ENCODE measurements around the gene RBM18. TPM values are rescaled to one million over a fixed set of nuclear protein-coding genes. Genes with fewer than 3 reads are reported as not detected.

Gene RBM18
- total RNA-seq, 1 donor from 2014 or later, result 17.5 TPM

DNA sequence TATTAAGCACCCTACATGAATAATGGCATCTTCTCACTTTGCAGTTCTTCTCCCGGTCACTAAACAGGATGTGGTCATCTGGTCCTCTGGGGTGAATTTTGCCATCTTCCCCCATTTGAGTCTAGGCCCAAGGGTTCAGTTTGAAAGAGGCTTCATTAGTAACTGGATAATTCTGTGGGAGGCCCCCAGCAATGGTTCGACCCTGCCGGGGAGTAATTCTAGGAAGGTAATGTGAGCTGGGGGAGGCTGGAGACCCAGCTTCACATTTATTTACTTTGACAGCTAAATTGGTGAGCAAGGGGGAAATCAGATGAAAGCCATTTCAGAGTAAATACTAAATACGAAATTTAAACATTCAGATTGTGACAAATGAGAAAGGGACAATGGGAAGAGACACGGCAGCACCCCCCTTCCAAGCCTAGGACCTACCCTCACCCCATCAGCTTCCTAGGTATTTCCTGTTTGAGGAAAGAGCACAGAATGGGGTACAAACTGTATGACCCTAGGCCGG lies 31.8 kb downstream of the RBM18 start:
- TF ChIP-seq, protein P1, sequence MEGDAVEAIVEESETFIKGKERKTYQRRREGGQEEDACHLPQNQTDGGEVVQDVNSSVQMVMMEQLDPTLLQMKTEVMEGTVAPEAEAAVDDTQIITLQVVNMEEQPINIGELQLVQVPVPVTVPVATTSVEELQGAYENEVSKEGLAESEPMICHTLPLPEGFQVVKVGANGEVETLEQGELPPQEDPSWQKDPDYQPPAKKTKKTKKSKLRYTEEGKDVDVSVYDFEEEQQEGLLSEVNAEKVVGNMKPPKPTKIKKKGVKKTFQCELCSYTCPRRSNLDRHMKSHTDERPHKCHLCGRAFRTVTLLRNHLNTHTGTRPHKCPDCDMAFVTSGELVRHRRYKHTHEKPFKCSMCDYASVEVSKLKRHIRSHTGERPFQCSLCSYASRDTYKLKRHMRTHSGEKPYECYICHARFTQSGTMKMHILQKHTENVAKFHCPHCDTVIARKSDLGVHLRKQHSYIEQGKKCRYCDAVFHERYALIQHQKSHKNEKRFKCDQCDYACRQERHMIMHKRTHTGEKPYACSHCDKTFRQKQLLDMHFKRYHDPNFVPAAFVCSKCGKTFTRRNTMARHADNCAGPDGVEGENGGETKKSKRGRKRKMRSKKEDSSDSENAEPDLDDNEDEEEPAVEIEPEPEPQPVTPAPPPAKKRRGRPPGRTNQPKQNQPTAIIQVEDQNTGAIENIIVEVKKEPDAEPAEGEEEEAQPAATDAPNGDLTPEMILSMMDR (IDR thresholded peaks at IDR 0.05), result no peak
- Histone ChIP-seq H3K9me3 (no peaks in the 10 kb centered on the region), H3K4me3 (no peak overlapping the region), H3K4me1 (peaks cover 7% of the 10 kb centered on the region), H3K36me3 (no peaks in the 10 kb centered on the region), H3K27me3 (peaks cover 23% of the 10 kb centered on the region), H3K27ac (no peak overlapping the region)
- ATAC-seq (no peak), DNase-seq (no peak)
- intact Hi-C loops (cut with DNase I), result no loop called here

DNA sequence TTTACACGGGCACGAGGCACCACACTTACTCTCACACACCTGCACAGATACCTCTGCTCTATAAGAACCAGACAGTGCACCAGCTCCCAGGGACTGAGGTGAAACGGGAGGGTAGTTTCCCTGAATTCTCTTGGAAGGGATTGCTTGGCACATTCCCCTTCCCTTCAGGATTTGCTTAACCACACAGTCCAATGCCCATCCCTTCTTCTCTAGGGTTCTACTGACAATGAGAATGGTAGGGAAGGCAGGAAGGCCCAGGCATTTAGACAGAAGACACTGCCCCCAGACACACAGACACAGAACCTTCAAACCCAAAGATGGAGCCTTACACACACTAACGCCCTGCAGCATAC lies 35.2 kb downstream of the RBM18 start:
- intact Hi-C loops (cut with DNase I), result no loop called here
- TF ChIP-seq, protein P1 (IDR thresholded peaks at IDR 0.05), result no peak
- peaks cover 56% of the 10 kb centered on the region for H3K27me3 ChIP-seq
- peaks cover 13% of the 10 kb centered on the region for H3K4me1 ChIP-seq
- no peak overlapping the region for H3K4me3 ChIP-seq
- ATAC-seq (no peak), DNase-seq (no peak)
- H3K9me3 ChIP-seq, result no peaks in the 10 kb centered on the region
- no peak overlapping the region for H3K27ac ChIP-seq
- no peaks in the 10 kb centered on the region for H3K36me3 ChIP-seq

DNA sequence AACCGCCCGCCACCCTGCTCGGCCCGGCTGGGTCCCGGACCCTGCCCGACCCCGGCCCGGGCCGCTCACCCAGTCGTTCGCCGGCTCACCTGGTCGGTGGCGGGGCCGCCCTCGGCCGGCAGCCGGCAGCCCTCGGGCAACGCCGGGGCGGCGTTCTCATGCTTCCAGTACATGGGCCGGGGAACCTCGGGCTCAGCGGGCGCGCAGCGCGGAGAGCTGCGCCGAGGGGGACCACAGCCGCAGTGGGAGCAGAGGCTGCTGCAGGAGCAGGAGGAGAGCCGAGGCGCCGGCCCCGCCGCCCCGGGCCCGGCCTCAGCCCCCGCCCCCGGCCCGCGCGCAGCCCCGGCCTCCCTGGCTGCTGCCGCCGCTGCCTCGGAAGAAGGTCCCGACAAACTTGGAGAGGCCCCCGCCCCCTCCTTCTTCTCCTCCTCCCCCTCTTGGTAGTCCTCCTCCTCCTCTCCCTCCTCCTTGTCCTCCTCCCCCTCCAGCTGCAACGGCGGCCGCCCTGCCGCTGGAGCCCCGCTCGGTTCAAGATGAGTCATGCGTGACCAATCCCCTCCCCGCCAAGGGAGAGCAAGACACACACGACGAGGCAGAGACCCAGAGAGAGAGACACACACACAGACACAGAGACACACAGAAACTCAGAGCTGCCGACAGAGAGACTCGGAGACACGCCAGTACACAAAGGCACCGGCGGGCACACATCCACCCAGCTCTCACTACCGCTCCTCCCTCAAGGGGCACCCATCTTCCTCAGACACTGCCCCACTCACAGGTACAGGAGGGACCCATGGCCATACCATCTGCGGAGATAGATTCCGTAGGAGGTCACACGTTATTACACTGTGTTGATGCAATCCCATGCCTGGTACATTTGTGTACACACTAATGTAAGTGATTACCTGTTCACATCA lies 35.8 kb downstream of the RBM18 start, which contains the start of gene LHX6:
TSS of gene LHX6 (minus strand) at position 390 of the 917 bp plus-strand sequence. CDS start at position 173, 217 bp downstream.
- TF ChIP-seq, protein P1 (IDR thresholded peaks at IDR 0.05), result no peak
- Histone ChIP-seq H3K4me3 (peak within 1 kb of the TSS; percentile 45), H3K4me1 (peaks cover 13% of the 10 kb centered on the region), H3K36me3 (no peaks in the 10 kb centered on the region), H3K27ac (no peak within 1 kb of the TSS), H3K27me3 (peaks cover 62% of the 10 kb centered on the region), H3K9me3 (no peaks in the 10 kb centered on the region)
- no peak for DNase-seq
- intact Hi-C loops (cut with DNase I), result no loop called here
- peak; percentile 35 for ATAC-seq

DNA sequence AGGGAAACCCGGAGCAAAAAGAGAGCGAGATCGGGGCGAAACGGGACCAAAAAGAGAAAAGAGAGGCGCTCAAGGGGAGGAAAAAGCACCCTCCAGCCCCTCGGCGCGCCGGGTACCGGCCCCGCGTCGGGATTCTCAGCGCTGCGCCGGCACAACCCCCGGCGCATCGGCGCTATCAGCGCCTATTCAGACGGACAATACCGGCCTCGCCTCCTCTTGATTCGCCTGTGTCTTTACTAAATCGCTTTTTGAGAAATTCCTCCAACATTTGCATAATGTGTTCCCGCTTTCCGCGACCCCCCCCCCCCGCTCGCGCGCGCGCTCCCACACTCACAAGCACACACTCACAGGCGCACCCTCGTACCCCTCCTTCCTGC lies 36.5 kb downstream of the RBM18 start:
- Histone ChIP-seq H3K4me3 (peak overlapping the region; percentile 45), H3K27me3 (peaks cover 63% of the 10 kb centered on the region), H3K9me3 (no peaks in the 10 kb centered on the region), H3K36me3 (no peaks in the 10 kb centered on the region), H3K4me1 (peaks cover 13% of the 10 kb centered on the region), H3K27ac (no peak overlapping the region)
- intact Hi-C loops (cut with DNase I), result no loop called here
- TF ChIP-seq, protein P1 (IDR thresholded peaks at IDR 0.05), result no peak
- DNase-seq (no peak), ATAC-seq (no peak)

DNA sequence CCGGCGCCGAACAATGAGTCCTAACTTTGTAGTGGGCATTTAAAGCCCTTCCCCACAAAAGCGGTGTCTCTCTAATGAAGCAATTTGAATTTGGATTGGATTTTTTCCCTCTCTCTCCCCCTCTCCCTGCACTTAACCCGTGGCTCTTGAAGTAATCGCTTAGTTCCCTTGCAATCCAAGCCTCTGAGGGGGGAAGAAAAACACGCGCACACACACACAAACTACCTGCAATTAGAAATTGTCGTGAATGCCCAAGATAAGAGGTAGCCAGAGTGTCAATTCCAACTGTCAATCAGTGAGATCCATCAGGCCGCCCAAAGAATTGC lies 37.1 kb downstream of the RBM18 start:
- DNase-seq (no peak), ATAC-seq (no peak)
- TF ChIP-seq, protein P1 (IDR thresholded peaks at IDR 0.05), result no peak
- intact Hi-C loops (cut with DNase I), result no loop called here
- peaks cover 13% of the 10 kb centered on the region for H3K4me1 ChIP-seq
- peaks cover 66% of the 10 kb centered on the region for H3K27me3 ChIP-seq
- H3K27ac ChIP-seq, result no peak overlapping the region
- H3K4me3 ChIP-seq, result peak overlapping the region; percentile 45
- no peaks in the 10 kb centered on the region for H3K9me3 ChIP-seq
- H3K36me3 ChIP-seq, result no peaks in the 10 kb centered on the region

Measured in upper lobe of right lung (tissue), 1 donor.